Uterus (tissue), 2 donors: ENCODE data around the gene PTRH1.

Source experiments
- CTCF ChIP-seq, 4 experiments: fragments of 200-600 bp in 2 of 4; fragments of 450-650 bp in 2 of 4; sonication (generic) in 2 of 4; IDR thresholded peaks; one replicate each; pipeline ENCODE4 v1.5.1; 2016 to 2019; ENCODE audit warnings: antibody characterized with exemption in 4 of 4, mild to moderate bottlenecking in 2 of 4, moderate library complexity in 1 of 4
- POLR2A ChIP-seq, 2 donors: fragments of 450-650 bp; IDR thresholded peaks; one replicate each; pipeline ENCODE4 v1.6.1; 2016; ENCODE audit warnings: antibody characterized with exemption in 2 of 2, mild to moderate bottlenecking in 1 of 2, moderate library complexity in 1 of 2

- TF ChIP-seq CTCF (IDR thresholded peaks at IDR 0.05) (no peak), POLR2A (IDR thresholded peaks at IDR 0.05) (no peak)
Observed at GRCh38 chr9:127744398-127745110, 29.1 kb upstream of the PTRH1 start.
